Natural killer cell treated with Interleukin-12 subunit alpha and Interleukin-12 subunit beta and Interleukin-15 and Interleukin-18, amount 100 ng/mL, for 72 hours (primary cell): ENCODE measurements around the gene PIM3. TPM values are rescaled to one million over a fixed set of nuclear protein-coding genes. Genes with fewer than 3 reads are reported as not detected.

Experiments used
- ATAC-seq, 2 donors: fragments of 150-1000 bp; cut with Tn5 transposase in 1 of 2; sonication (Bioruptor Pico), chemical (Tn5 transposase) in 1 of 2; 2 replicates each; pipeline ENCODE4 v1.10.0; 2021
- DNase-seq: peaks from one replicate; pipeline ENCODE4 v3.0.0; 2022; ENCODE audit warnings: low spot score
- H3K27ac Mint-ChIP-seq, 2 donors: 1 replicate in 1 of 2; 2 replicates in 1 of 2; pipeline ENCODE4 v1.8.0; 2022; ENCODE audit warnings: mixed read lengths in 2 of 2, mild to moderate bottlenecking in 1 of 2, moderate library complexity in 1 of 2
- H3K27me3 Mint-ChIP-seq, 2 donors: 1 replicate in 1 of 2; 2 replicates in 1 of 2; pipeline ENCODE4 v1.8.0; 2022; ENCODE audit warnings: mixed read lengths in 2 of 2
- H3K36me3 Mint-ChIP-seq: one replicate; pipeline ENCODE4 v1.8.0; 2022; ENCODE audit warnings: mixed read lengths
- H3K4me1 Mint-ChIP-seq, 2 donors: 1 replicate in 1 of 2; 2 replicates in 1 of 2; pipeline ENCODE4 v1.8.0; 2022; ENCODE audit warnings: low read depth in 2 of 2, mixed read lengths in 2 of 2, mild to moderate bottlenecking in 1 of 2
- H3K4me3 Mint-ChIP-seq: one replicate; pipeline ENCODE4 v1.8.0; 2022; ENCODE audit warnings: mixed read lengths
- H3K9me3 Mint-ChIP-seq: 2 replicates; pipeline ENCODE4 v1.8.0; 2022; ENCODE audit warnings: mixed read lengths
- total RNA-seq, 2 donors: library from RNA; stranded (reverse); gene quantifications; one replicate each; pipeline ENCODE4 v1.2.3, GENCODE V29; 2022

Gene PIM3
- total RNA-seq, 2 donors from 2014 or later: 78.5 to 115 TPM

DNA sequence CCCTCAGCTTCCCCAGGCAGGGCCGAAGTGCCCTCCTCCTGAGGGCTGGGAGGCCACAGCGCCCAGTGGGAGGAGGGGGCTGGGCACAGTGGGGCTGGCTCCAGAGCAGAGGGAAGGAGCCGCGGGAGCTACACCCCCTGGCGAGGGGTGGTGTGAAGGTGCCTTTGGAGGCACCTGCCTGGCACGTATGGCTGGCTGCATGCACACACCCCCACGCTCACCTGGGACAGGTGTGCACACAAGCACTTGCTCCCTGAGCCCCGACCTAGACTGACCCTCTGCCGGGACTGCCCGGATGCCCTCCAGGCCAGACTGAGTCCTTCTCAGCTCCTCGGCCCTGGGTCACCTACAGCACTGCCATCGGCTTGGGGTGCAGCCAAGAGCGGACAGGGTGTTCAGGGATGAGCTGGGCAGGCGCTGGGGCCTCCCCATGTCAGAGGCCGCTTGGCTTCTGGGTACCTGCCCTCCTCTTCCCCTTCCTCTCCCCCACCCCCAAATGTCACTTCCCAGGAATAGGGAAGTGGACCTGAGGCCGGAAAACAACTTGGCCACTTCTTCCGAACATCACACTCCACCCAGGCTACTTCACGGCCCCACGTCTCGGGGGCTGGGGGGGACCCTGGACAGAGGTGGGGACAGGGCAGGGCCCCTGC lies 7.4 kb upstream of the PIM3 start:
- ATAC-seq: no peak
- no peaks in the 10 kb centered on the region for H3K9me3 Mint-ChIP-seq
- no peak overlapping the region for H3K4me3 Mint-ChIP-seq
- DNase-seq: no peak
- no peak overlapping the region for H3K27ac Mint-ChIP-seq
- H3K27me3 Mint-ChIP-seq: no peaks in the 10 kb centered on the region
- H3K36me3 Mint-ChIP-seq: no peaks in the 10 kb centered on the region
- H3K4me1 Mint-ChIP-seq: no peaks in the 10 kb centered on the region

DNA sequence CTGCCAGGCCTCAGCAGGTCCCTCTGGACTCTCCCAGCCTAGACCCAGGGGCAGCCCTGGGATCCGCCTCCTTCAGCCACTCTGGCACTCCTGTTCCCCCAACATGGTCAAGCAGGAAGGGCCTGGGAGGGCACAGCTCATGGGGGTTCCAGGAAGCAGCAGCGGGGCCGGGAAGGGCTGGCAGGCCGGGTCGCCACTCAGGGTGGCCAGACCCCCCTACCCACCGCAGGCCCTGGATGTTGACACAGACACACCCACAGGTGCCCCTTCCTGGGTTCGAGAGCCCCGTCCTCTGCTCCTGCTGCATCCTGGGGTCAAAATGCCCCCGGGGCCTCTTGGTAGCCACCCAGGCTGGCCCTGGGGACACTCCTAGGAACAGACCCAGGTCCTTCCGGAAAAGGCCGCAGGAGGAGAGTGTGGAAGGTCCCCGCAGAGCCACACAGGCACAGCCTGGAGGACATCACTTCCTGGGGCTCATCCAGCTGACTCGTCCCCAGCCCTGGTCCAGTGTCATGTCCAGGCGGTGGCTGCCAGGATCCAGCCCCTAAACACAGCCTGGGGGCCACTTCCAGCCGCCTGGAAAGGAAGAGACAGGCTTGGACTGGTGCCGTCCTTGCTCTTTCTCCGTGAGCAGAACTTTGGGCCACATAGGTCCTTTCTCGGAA lies 6.8 kb upstream of the PIM3 start:
- Mint-ChIP-seq H3K9me3 (no peaks in the 10 kb centered on the region), H3K36me3 (no peaks in the 10 kb centered on the region), H3K4me1 (no peaks in the 10 kb centered on the region), H3K4me3 (no peak overlapping the region), H3K27ac (no peak overlapping the region), H3K27me3 (no peaks in the 10 kb centered on the region)
- no peak for ATAC-seq
- no peak for DNase-seq

DNA sequence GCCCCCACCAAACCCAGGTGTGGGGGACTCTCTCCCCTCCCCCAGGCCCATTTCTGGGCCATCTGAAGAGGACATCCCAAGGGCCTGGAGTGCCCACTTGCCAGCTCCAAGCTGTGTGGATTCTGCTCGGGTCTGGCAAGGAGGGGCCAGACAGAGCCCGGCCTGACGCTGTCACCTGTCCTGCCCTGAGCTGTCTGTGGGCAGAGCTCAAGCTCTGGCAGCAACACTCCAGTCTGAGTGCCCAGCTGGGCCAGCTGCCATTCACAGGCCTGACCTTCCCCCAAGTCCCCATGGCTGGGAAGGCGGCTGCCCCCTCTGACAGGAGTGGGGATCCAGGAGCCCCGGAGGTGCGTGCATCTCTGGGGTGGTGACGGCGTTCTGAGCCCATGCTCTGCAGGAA lies 6.2 kb upstream of the PIM3 start:
- peaks cover 0 to 4% of the 10 kb centered on the region in 2 donors for H3K4me1 Mint-ChIP-seq
- ATAC-seq: no peak
- H3K4me3 Mint-ChIP-seq: no peak overlapping the region
- H3K36me3 Mint-ChIP-seq: no peaks in the 10 kb centered on the region
- DNase-seq: no peak
- H3K27me3 Mint-ChIP-seq: no peaks in the 10 kb centered on the region
- no peak overlapping the region for H3K27ac Mint-ChIP-seq
- H3K9me3 Mint-ChIP-seq: no peaks in the 10 kb centered on the region

DNA sequence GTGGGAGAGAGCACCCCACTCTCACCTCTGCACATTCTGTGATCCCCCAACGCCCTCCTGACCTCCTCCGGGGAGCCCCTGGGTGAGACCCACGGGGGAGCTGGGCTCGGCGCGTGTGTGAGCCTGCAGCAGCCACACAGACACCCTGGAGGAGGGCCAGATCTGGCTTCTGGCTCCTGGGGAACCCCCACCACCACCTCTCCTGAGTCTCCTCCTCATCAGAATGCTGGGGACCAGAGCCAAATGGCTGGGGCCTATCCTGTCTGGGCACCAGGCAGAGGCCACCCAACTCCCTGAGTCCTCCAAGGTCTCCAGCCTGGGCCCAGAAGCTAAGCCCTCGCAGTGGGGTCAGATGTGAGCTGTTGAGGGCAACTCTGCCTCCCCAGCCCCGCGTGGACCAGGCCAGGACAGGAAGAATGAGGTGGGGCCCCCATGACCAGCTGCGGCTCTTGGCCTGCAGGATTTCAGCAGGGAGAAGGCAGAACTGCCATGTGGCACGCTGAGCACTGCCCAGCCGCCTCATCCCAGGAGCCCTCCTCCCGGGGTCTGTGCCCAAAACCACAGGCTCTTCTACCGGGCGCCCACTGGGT lies 5.5 kb upstream of the PIM3 start:
- no peak overlapping the region for H3K27ac Mint-ChIP-seq
- no peak overlapping the region for H3K4me3 Mint-ChIP-seq
- no peaks in the 10 kb centered on the region for H3K9me3 Mint-ChIP-seq
- ATAC-seq (no peak), DNase-seq (no peak)
- H3K27me3 Mint-ChIP-seq: no peaks in the 10 kb centered on the region
- H3K36me3 Mint-ChIP-seq: no peaks in the 10 kb centered on the region
- H3K4me1 Mint-ChIP-seq: peaks cover 0 to 4% of the 10 kb centered on the region in 2 donors

DNA sequence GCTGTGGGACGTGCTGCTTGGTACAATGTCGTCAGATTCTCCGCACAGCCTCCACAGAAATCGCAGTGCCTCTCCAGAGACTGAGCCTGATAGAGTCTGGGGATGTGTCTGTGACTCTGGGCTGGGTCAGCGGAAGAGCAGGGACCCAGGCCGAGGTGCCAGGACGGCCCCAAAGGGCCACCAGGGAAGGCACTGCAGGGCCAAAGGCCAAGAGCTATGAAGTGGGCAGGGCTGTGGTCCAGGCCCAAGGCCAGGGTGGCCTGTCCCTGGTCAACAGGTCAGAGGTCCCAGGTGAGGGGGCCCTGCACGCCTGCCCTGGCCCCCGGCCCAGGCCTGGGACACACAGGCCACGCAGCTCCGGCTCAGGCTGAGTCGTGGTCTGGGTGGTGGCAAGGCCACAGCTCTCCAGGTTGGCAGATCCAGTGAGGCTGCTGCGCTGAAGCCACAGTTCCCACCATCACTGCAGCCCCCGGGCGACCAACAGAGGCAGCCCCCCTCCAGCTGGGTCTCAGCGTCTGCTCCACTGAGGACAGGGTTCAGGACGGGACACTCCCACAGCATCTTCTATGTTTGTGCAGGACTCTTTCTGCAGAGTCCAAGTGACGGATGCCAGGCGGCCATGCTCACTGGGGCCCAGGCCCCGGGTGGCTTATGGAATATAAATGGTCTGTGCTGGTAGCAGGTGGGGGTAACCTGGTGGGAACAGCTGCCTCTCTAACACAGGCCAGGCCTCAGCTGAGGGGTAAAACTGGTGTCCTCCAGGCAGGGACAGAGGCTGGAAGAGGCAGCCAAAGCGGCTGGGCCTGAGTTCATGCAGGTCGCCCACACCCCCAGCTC lies 4.8 kb upstream of the PIM3 start:
- Mint-ChIP-seq H3K4me3 (no peak overlapping the region), H3K27me3 (no peaks in the 10 kb centered on the region), H3K27ac (no peak overlapping the region), H3K4me1 (peaks cover 0 to 4% of the 10 kb centered on the region in 2 donors), H3K36me3 (no peaks in the 10 kb centered on the region), H3K9me3 (no peaks in the 10 kb centered on the region)
- ATAC-seq (no peak), DNase-seq (peak; percentile 38)

DNA sequence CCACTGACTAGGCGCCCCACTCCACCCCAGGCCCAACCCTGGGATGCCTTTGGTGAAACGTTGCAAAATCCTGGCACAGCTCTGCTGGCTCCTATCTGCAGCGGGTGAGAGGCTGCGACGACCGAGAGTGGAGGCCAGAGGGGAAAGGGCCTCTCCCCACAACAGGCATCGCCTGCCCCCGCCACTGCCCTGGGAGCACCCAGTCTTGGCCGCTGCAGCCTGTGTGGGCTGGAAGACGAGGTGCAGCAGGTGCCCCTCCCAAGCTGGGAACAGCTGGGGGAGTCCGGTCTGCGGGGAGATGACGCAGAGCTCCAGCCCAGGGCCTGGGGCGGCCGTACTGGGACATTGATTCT lies 4.2 kb upstream of the PIM3 start:
- Mint-ChIP-seq H3K36me3 (no peaks in the 10 kb centered on the region), H3K4me1 (peaks cover 0 to 4% of the 10 kb centered on the region in 2 donors), H3K27ac (no peak overlapping the region), H3K27me3 (no peaks in the 10 kb centered on the region), H3K9me3 (no peaks in the 10 kb centered on the region), H3K4me3 (no peak overlapping the region)
- DNase-seq: peak; percentile 59
- no peak for ATAC-seq

DNA sequence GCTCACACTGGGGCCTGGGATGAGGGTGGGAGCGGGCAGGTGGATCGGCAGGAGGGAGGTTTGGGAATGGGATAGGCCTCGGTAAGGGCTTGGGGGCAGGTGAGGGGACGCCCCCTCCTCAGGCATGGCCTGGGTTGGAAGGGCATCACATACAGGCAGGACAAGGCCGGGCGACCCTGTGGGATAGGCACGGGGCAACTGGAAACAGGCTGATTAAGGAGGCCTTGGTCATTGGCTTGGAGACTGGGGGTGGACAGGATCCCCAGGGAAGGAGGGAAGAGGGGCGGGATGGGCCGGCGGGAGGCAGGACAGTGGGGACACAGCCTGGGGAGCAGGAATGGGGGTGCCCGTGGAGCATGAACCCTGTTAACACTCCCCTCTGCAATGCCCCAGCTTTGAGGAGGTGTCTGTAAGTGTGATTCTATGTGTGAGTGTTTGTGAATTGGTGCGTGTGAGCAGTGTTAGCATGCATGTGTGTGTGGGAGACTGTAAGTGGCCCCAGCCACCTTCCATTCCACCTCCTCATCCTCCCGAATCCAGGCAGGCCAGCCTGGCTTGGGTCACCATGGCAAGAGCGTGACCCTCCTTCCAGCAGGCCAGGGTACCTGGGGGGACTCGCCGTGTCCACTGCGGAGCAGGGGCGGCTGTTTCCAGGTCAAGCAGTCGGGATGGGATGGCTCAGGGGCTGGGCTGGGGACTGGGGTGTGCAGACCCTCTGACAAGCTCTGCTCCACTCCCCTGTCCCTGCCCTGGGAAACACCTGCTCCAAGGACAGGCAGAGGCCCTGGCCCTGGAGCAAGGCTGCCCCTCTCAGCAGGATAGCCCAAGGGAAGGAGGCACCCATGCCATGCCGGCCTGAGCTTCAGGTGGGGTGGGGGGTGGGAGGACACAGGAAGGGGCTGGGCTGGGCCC lies 3.4 kb upstream of the PIM3 start:
- Mint-ChIP-seq H3K27ac (no peak overlapping the region), H3K9me3 (no peaks in the 10 kb centered on the region), H3K27me3 (no peaks in the 10 kb centered on the region), H3K4me3 (no peak overlapping the region), H3K36me3 (no peaks in the 10 kb centered on the region), H3K4me1 (peaks cover 4 to 7% of the 10 kb centered on the region in 2 donors)
- ATAC-seq: no peak
- DNase-seq: peak; percentile 60

DNA sequence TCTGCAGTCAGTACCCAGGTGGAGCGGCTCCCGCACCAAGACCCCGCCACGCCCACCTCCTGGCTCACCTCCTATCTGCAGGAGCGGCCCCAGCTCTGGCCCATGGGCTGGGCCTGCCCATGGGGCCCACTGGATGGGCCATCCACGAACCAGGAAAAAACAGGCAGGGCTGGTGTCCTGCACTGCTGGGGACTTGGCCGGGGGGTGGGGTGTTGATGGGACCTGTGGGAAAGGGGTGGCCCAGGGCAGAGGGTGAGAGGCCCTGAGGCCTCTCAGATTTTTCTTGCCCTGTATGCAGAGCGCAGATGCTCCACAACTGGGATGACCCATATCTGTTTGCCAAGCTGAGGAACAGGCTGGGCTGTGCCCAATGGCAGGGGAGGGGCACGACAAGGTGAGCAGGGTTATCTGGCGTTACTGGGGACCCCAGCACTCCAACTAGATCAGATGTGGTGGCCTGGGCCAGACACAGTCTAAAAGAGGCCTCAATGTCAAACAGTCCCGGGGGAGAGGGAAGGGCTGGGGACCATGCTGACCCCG lies 2.7 kb upstream of the PIM3 start:
- Mint-ChIP-seq H3K9me3 (no peaks in the 10 kb centered on the region), H3K27ac (no peak overlapping the region), H3K4me1 (peaks cover 4 to 7% of the 10 kb centered on the region in 2 donors), H3K4me3 (no peak overlapping the region), H3K27me3 (no peaks in the 10 kb centered on the region), H3K36me3 (no peaks in the 10 kb centered on the region)
- DNase-seq (peak; percentile 56), ATAC-seq (no peak)

DNA sequence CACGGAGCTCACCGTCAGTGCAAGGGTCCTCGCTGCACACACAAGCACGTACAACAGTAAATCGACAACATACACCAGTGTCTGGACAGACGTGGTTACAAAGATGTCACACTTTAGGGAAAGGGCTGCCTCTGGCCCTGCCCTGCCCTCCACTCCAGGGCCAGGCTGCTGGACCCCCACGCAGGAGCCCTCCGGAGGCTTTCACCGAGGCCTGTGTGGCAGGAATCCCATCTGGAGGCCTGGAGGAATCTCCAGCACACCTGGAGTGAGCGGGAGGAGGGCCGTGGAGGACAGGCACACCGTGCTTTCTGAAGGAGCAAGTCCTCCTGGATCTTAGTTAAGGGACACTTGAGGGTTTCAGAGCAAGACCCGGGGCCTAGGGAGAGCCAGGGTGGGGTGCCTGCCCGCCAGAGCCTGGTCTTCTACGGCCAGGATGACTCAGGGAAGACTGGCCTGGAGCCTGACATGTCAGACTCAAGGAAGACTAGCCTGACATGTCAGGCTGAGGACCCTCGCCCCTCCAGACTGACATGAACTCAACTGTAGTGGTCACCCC lies 2.1 kb upstream of the PIM3 start:
- ATAC-seq (no peak), DNase-seq (no peak)
- Mint-ChIP-seq H3K4me3 (peak overlapping the region; percentile 75), H3K36me3 (no peaks in the 10 kb centered on the region), H3K4me1 (peaks cover 5 to 11% of the 10 kb centered on the region in 2 donors), H3K9me3 (no peaks in the 10 kb centered on the region), H3K27me3 (no peaks in the 10 kb centered on the region), H3K27ac (peak overlapping the region; percentile 47 to 61)

DNA sequence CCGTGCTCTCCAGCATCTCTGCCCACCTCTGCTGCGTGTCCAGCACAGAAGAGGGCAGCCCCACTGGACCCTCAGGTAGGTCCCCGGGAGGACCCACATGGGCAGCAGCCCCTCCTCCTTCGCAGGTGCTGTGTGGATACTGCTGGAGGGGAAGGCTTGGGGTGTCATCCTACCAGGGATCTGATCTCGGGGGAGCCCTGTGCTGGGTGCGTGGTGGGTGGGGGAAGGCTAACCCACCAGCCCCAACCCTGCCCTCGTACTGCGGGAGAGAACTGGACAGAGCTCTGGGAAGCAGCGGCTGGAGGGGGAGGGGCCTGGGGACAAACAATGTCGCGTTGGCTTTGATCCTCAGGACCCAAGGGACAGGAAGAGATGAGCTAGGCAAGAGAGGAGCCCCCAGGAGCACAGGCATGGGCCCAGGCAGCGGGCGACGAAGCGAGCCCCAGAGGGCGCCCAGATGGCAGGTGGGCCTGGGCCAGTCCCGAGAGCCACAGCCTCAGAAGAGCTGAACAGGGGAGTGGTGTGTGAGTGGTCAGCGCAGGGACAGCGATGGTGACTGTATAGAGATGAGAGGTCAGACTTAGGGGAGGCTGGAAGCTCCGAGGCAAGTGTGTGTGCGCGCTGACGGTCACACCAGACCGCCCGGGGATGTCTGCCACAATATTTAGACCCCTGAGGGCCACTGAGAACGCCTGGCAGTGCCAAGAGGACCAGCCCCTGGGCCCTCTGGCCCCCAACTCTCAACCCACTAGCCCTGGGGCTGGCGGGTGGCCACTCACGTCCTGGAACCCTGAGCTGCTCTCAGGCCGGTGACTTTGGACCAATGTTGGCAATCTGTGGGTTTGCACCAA lies 1.4 kb upstream of the PIM3 start:
- H3K36me3 Mint-ChIP-seq: no peaks in the 10 kb centered on the region
- peak overlapping the region; percentile 47 to 61 for H3K27ac Mint-ChIP-seq
- peak; percentile 59 for DNase-seq
- no peak for ATAC-seq
- no peaks in the 10 kb centered on the region for H3K27me3 Mint-ChIP-seq
- peak overlapping the region; percentile 75 for H3K4me3 Mint-ChIP-seq
- peaks cover 9 to 15% of the 10 kb centered on the region in 2 donors for H3K4me1 Mint-ChIP-seq
- H3K9me3 Mint-ChIP-seq: no peaks in the 10 kb centered on the region

DNA sequence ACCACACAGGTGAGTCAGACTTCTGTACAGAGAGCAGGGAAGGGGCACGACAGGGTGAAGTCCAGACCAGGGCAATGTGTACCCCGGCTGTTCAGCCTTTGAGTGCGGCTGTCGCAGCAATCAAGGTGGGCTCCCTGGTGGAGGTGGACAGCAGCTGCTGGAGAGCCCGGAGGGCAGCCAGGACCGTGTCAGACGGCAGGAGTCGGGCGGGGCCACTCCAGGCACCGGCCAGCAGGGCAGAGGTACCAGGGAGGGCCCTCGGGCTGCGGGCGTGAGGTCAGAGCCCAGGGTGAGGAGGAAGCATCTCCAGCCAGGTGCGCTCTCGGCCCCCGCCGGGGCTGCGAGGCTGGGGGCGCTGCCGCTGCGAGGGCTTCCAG lies 802 bp upstream of the PIM3 start:
- no peaks in the 10 kb centered on the region for H3K9me3 Mint-ChIP-seq
- ATAC-seq (no peak), DNase-seq (peak; percentile 60)
- no peaks in the 10 kb centered on the region for H3K27me3 Mint-ChIP-seq
- no peaks in the 10 kb centered on the region for H3K36me3 Mint-ChIP-seq
- peak overlapping the region; percentile 75 for H3K4me3 Mint-ChIP-seq
- H3K27ac Mint-ChIP-seq: peak overlapping the region; percentile 47 to 61
- H3K4me1 Mint-ChIP-seq: peaks cover 9 to 15% of the 10 kb centered on the region in 2 donors

DNA sequence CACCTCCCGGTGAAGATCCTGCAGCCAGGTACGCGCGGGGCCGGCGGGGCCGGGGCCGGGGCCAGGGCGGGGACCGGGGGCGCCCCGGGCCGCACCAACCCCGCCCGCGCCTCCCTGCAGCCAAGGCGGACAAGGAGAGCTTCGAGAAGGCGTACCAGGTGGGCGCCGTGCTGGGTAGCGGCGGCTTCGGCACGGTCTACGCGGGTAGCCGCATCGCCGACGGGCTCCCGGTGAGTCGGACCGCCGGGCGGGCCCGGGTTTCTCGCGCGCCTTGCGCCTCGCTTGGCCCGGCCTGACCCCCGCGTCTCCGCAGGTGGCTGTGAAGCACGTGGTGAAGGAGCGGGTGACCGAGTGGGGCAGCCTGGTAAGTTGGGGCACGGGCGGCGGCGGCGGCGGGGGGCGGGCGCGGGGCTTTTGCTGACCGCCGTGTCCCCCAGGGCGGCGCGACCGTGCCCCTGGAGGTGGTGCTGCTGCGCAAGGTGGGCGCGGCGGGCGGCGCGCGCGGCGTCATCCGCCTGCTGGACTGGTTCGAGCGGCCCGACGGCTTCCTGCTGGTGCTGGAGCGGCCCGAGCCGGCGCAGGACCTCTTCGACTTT lies 531 bp downstream of the PIM3 start:
- H3K4me1 Mint-ChIP-seq: peaks cover 9 to 15% of the 10 kb centered on the region in 2 donors
- peak in 1 of 2 donors; percentile 5 for ATAC-seq
- no peaks in the 10 kb centered on the region for H3K9me3 Mint-ChIP-seq
- H3K27ac Mint-ChIP-seq: peak overlapping the region; percentile 58 to 71
- H3K4me3 Mint-ChIP-seq: peak overlapping the region; percentile 93
- H3K27me3 Mint-ChIP-seq: no peaks in the 10 kb centered on the region
- peak; percentile 71 for DNase-seq
- no peaks in the 10 kb centered on the region for H3K36me3 Mint-ChIP-seq
